CD4-positive, alpha-beta T cell treated with Interleukin-17A for 1 hour (primary cell): ENCODE results near the gene NBL1.

Source experiments
- DNase-seq: peaks from one replicate; pipeline ENCODE4 v3.0.0-alpha.2; 2020

The NBL1 gene

GRCh38 chr1:19676438-19676922 lies 32.4 kb downstream of the NBL1 start:
- DNase-seq, result peak; percentile 14

GRCh38 chr1:19678493-19678892 lies 34.4 kb downstream of the NBL1 start:
- DNase-seq, result no peak

- no peak for DNase-seq
These were observed 34.9 kb downstream of the NBL1 start for GRCh38 chr1:19678931-19679453.

- no peak for DNase-seq
These were observed 35.6 kb downstream of the NBL1 start for GRCh38 chr1:19679691-19680090.

DNA sequence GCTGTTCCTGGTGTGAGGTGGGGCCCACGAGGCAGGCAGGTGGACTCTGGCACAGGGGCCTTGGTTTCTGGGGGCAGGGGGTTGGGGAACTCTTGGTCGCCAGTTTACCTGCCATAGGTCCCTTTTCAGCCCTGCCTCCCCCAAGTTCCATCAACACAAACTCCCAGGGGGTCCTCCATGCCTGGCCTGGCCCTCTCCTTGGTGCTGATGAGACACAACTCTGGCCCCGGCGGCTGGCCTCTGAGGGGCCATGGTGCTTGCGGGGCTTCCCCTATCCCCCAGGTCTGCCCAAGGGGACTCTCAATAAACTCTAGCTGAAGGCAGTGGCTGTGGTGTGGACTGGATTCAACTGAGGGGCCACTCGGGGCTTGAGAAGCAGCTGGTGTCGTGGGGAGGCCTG lies 36.5 kb downstream of the NBL1 start:
- DNase-seq, result no peak

DNA sequence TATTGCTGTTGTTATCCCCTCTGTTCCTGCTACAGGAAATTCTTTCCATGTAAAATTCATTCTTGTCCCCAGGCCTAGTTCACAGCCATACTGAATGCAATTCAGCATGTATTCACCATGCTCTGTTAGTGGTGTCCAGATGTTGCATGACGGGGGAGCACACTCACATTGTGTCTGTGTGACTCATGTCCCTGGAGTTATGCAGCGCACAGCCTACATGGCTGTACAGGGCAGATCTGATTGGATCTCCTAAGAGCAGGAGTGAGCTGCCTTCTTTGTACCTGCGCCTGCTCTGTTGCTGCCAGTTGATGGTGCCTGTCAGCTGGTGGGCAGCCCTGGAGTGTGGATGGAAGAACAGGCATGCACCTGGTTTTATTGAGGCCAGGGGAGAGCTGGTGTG lies 38.1 kb downstream of the NBL1 start:
- DNase-seq, result no peak

- no peak for DNase-seq
These were observed 38.8 kb downstream of the NBL1 start for GRCh38 chr1:19682901-19683300.

DNA sequence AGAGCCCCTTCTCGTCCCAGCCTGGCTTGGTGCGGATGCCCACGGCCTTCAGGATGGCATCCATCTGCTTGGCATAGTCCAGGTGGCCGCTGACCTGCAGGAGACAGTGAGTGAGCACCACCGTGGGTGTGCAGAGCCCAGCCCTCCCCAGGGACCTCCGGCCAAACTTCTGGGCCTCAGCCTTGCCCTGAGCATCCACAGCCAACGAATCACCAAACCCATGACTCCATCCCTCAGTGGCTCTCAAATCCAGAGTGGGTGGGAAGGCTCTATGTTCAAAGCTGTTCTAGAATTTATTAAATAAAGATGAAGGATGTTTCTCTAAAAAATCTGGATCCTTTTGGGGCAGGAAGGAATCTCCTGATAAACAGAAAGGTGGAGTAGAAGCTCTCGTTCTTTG lies 39.2 kb downstream of the NBL1 start:
- no peak for DNase-seq

DNA sequence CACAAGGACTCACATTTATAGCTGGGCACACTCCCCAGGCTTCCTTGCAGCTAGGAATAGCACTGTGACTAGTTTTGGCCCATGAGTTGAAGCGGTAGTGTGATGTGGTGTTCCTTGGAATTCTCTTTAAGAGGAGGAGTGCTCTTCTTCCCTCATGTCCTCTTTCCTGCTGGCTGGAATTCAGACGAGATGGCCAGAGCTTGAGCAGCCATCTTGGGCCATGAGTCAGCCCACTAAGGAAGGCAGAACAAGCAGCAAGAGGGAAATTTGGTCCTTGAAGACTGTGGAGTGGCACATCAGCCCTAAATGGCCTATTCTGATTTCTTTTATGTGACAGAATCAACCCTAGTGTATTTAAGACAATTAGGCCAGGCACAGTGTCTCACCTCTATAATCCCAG lies 40.6 kb downstream of the NBL1 start:
- no peak for DNase-seq

GRCh38 chr1:19685994-19686393 lies 41.9 kb downstream of the NBL1 start:
- DNase-seq, result no peak

DNA sequence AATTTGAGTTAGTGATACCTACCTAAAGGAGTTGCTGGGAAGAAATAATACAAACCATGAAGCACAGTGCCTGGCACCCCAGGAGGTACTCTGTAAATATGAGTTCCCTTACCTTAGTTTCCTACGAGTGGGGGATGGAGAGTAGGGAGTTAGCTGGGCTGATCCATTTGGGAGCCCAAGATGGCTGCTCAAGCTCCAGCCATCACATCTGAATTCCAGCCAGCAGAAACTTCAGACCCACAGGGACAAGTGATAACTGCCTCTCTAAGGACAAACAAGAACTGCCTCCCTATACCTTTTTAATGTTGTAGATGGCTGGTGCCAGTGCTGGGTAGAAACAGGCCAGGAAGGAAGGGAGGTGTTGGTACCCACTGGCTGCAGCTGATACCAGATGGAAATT lies 43.3 kb downstream of the NBL1 start:
- DNase-seq, result no peak

GRCh38 chr1:19688041-19688842 lies 44.1 kb downstream of the NBL1 start:
- peak; percentile 73 for DNase-seq

DNA sequence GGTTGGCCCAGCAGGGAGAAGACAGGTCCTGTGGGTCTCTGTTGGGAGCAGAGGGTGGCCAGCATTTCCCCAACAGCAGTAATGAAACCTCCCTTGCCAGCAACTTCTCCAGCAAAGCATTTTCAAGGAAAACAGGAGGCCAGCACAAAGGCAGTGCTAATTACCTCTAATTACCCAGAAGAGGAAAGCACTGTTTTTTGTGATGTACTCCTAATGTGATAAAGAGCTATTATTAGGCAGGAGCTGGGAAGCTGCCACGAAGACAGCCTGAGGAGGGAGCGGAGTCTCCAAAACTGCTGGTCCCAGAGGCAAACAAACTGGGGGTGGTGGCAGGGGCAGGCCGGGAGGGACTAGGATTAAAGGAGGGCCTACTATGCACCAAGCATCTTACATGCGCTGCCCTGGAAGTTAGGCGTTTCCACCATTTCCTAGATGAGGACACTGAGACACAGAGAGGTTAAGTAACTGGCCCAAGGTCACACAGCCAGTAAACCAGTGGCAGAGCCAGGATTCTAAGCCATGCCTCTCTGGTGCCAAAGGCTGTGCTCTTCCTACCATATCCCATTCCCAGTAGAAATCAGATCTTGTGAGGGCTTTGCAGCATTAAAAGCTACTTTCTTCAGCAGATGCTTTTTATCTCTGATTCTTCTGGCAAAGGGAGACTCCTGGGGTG lies 45.1 kb downstream of the NBL1 start:
- no peak for DNase-seq

DNA sequence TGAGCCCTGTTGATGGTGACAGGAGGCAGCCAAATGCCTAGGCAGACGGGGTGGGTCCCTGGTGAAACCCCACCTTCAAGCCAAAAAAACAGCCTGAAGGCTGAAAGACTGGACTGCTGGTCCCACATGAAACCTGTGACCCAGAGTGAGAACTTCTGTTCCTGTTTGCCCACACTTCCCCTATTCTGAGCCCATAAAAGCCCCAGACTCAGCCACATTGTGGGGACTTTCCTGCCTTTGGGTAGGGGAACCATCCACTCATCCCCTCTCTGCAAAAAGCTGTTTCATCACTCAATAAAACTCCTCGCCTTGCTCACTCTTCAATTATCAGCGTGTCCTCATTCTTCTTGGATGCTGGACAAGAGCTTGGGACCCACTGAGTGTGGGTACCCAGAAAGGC lies 45.7 kb downstream of the NBL1 start:
- no peak for DNase-seq

- no peak for DNase-seq
These were observed 46.2 kb downstream of the NBL1 start for GRCh38 chr1:19690342-19690741.

- DNase-seq, result no peak
These were observed 50.2 kb downstream of the NBL1 start for GRCh38 chr1:19694298-19694697.

- DNase-seq, result no peak
These were observed 51.7 kb downstream of the NBL1 start for GRCh38 chr1:19695772-19696171.

- DNase-seq, result no peak
These were observed 52.7 kb downstream of the NBL1 start for GRCh38 chr1:19696820-19697219.

GRCh38 chr1:19698181-19698580 lies 54.1 kb downstream of the NBL1 start:
- DNase-seq, result no peak

GRCh38 chr1:19700079-19700777 lies 56.1 kb downstream of the NBL1 start:
- DNase-seq, result no peak

DNA sequence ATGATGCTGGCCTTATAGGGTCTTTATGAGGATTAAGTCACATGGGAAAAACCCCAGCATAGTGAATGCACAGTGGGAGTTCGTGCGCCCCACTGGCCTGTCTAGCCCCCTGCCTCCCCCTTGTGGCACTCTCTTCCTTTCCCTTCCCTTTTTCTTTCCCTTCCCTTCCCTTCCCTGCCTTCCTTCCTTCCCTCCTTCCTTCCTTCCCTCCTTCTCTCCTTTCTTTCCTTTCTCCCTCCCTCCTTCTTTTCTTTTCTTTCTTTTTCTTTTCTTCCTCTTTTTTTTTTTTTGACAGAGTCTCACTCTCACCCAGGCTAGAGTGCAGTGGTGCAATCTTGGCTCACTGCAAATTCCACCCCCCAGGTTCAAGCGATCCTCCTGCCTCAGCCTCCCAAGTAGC lies 59.2 kb downstream of the NBL1 start:
- DNase-seq, result no peak

DNA sequence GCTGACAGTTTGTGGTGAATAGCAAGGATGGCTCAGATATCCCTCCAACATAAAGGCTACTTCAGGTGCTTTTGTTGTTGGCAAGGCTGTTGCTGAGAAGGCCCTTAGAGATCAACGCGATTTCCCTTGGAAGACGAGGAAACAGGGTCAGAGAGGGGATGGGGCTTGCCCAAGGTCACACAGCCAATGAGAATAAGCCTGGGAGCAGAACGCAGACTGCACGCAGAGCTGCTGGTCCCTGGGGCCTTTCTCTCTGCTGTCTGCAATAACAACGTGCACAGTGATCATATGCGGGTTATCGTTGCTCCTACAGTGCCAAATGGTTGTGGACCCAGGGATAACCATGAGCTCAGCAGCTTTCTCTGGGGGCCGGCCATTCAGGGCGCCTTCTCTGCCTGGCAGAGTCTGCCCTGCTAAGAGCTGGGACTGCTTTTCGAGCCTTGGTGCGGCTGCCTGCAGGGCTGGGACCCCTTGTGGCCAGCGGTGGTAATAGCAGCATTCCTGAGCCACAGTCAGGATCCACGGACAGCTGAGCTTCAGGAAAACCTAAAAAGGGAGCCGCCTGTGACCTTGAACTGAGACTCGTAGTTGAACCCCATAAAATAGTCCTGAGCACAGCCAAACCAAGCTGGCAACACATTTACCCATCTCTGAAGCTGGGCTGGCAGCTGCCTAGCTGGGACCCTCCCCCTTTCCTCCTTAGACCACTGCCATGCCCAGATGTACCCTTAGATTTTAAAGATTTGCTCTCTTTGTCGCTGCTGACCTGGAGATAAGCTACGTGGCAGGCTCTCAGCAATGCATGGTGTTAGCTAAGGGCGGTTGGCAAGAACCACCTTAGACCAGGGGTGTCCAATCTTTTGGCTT lies 60.4 kb downstream of the NBL1 start:
- peak; percentile 67 for DNase-seq

DNA sequence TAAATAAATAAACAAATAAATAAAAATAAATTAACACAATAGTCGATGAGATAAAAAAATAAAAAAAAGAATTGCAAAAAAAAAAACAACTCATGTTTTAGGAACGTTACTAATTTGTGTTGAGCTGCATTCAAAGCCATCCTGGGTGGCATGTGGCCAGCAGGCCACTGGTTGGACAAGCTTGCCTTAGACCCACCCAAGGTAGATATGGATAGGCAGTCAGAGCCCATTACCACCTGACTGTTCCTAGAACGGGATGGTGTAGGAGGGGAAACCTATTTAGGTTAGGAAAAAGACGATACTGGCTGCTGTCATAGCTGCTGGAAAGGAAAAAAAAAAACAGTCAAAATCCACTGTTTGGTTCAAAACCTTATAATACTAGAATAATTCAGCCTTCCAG lies 61.4 kb downstream of the NBL1 start:
- no peak for DNase-seq
